NCI-H748 (cell line): ENCODE results near the gene SMC4.

Source experiments
- DNase-seq: peaks from one replicate; lab custom pipeline; 2025; ENCODE audit not compliant: unreplicated experiment; lab: John Stamatoyannopoulos, UW

The SMC4 gene

DNA sequence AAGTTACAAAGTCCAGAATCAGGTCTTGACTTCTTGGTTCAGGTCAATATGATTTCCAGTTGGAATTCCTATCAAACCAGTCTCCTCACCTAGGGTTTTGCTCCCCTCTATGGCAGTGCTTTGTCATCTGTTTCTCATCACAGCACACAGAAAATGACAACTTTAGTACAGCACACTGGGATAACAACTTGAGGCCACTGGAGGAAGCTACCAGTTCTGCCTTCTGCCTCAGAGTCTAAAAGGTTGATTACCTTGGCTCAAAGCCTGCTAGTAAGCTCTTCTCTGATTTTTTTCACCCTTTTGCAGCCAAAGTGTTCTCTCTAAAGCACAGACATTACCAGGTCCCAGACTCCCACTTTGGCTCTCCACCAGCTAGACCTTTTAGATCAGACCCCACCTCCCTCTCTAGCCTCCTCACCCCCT is 75.0 kb downstream of the SMC4 start:
- no peak for DNase-seq

DNA sequence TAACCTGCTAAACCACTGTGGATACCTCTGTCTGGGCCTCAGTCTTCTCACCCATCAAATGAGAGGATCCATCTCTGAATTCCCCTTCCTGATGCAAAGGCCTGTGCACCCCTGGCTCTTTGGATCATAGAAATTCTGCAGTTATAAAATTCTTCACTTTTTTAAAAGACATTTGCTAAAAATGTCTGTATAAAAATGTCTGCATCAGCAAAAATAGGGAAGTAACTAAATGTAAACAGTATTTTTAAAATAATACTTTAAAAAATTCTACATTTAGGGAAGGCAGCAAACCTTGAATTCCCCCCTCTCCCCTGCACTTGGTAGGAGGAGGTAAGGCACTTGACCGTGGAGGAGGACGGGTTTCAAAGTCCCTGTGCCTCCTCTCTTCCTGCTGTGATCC is 75.7 kb downstream of the SMC4 start:
- no peak for DNase-seq

DNA sequence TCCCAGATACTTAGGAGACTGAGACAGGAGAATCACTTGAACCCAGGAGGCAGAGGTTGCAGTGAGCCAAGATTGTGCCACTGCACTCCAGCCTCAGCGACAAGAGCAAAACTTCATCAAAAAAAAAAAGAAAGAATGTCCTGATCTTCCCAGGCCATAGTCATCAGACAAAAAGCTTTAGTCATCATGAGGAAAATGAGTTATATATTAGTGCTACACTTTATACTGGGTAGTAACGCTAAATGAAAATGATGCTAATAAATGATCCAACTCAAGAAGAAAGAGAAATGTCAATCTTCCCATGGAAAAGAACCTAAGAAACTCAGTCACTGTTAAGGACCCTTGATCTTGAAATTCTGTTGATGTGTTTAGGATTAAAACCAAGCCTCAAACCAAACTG is 76.4 kb downstream of the SMC4 start:
- no peak for DNase-seq

DNA sequence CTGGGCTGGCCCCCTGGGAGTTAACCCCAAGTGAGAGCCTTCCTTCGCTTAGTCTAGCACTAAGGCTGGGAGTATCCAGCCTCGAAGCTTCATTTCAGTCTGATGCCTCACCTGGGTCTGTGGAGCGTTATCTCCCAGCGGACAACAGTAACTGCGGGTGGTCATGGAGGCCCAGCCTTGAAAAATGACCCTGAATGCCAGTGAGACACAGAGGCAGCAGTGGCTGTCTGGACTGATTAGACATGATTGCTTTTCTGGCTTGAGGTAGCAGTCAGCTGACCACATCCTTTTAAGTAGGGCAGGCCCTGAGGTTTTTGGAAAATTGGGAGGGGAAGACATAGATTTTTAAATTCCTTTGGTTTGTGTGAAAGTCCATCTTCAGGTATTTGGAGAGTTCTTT is 78.3 kb downstream of the SMC4 start:
- DNase-seq, result no peak

DNA sequence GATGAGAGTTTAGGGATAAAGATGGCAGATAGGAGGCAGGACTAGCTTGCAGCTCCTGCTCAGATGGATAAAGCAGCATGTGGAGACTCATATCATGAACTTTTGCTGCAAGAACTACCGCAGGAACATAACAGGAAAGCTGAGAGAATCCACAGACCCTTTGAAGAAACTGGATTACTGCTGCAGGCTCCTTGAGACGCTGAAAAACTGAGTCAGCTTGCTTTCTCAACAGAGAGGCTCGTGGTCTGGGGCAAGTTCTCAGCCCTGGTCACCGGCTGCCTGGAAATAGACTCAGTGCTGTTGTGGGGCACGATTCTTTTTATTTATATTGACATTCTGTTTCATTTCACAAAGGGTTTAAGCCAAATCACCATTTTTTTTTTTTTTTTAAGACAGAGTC is 78.9 kb downstream of the SMC4 start:
- DNase-seq, result no peak

DNA sequence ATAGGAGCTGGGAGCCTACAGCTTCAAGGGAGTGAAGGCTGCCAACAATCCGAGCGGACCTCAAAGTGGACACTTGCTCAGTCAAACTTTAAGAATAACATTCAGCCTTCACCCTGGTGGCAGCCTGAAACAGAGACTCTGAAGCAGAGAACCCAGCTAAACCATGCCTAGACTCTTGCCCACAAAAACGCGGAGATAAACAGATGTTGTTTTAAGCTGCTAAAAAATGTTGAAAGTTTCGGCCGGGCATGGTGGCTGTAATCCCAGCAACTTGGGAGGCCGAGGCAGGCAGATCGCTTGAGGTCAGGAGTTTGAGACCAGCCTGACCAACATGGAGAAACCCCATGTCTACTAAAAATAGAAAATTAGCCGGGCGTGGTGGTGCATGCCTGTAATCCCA is 79.9 kb downstream of the SMC4 start:
- no peak for DNase-seq

DNA sequence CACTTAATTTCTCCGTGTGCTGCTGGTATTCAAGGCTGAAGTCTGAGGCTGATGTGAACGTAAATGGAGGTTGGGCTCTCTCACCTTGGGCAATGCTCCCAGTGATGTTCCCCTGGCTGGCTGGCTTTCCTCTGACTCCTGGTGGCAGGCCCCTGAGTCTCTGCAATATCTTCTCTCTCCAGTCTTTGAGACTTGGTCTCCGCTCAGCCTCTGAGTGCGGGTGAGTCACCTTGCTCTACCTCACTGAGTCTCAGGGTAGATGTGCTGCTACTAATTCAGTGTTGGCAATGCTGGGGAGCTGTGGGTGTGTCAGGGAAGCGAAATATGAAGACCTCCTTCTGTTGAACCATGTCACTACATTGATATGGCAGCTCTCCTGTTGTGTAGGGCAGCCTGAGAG is 81.5 kb downstream of the SMC4 start:
- no peak for DNase-seq

DNA sequence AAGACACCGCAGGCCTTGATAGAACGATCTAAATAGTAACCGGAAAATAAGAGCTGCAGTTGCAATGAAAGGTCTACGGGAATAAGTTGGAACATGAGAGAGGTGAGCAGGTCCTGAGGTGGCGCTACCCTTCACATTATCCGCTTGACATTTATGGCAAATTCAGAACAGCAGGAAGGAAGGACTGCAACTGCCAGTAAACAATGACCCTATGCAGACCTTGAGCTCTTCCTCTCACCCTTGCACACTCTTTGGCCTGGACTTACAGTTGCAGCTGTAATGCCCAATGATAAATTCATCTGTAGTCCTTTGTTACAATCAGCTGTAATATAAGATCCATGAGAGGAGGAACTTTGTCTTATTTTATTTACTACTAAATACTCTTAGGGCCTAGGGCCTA is 82.4 kb downstream of the SMC4 start:
- DNase-seq, result no peak

DNA sequence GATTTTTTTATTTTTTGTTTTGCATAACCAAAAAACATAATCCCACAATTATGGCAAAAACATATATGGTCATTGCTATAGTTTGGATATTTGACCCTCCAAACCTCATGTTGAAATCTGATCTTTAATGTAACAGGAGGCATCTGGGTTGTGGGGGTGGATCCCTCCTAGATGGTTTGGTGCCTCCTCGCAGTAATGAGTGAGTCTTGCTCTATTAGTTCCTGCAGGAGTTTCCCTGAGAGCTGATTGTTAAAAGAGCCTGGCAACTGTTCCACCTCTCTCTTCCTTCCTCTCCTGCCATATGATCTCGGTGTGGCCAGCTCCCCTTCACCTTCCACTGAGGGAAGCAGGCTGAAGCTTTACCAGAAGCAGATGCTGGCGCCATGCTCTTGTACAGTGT is 83.3 kb downstream of the SMC4 start:
- no peak for DNase-seq
